ENCODE results near the gene LLGL2.

DNA sequence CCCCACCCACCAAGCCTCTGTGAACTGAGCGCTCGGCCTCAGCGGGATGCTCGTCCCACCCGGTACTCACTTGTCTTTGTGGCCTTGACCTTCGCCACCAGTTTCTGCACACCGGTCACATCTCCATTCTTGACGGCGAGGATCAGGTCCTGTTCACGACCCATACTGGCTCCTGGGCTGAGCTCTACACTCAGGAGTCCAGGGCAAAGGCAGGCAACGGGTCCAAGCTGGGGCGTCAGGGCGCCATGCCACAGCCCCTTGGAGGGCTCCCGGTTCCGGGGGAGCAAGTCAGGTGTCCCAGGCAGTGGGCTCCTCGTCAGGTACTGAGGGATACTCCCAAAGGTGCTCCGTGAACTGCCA, 11.9 kb upstream of the LLGL2 start:
- TF ChIP-seq, protein P1, sequence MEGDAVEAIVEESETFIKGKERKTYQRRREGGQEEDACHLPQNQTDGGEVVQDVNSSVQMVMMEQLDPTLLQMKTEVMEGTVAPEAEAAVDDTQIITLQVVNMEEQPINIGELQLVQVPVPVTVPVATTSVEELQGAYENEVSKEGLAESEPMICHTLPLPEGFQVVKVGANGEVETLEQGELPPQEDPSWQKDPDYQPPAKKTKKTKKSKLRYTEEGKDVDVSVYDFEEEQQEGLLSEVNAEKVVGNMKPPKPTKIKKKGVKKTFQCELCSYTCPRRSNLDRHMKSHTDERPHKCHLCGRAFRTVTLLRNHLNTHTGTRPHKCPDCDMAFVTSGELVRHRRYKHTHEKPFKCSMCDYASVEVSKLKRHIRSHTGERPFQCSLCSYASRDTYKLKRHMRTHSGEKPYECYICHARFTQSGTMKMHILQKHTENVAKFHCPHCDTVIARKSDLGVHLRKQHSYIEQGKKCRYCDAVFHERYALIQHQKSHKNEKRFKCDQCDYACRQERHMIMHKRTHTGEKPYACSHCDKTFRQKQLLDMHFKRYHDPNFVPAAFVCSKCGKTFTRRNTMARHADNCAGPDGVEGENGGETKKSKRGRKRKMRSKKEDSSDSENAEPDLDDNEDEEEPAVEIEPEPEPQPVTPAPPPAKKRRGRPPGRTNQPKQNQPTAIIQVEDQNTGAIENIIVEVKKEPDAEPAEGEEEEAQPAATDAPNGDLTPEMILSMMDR (IDR thresholded peaks at IDR 0.05) = no peak
- TF ChIP-seq POLR2A (IDR thresholded peaks at IDR 0.05) = no peak
